Measurements from ENCODE around the gene SAMD4B. TPM values are rescaled to one million over a fixed set of nuclear protein-coding genes. Genes with fewer than 3 reads are reported as not detected.
A peak's percentile ranks its signal among the peaks of the same experiment; 100 is the strongest.

The SAMD4B gene
- polyA plus RNA-seq, 1 donor: 112 TPM

DNA sequence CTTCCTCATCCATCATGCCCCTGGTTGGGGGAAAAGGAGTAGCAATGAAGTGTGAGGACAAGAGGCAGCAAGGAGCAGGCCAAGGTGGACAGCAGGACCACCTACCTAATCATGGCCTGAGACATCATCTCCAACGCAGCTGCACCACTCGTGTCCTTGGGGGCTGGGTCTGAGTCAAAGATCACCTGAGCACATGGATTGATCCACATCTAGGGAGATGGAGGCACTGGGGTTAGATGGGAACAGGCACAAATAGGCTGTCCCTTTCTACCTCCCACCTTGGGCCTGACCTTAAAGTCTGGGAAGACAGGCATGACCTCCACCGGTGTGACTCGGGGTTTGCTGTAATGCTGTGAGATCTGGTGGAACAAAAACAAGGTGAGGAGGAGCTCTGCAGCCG is 46.4 kb downstream of the SAMD4B start:
- DNase-seq: no peak

DNA sequence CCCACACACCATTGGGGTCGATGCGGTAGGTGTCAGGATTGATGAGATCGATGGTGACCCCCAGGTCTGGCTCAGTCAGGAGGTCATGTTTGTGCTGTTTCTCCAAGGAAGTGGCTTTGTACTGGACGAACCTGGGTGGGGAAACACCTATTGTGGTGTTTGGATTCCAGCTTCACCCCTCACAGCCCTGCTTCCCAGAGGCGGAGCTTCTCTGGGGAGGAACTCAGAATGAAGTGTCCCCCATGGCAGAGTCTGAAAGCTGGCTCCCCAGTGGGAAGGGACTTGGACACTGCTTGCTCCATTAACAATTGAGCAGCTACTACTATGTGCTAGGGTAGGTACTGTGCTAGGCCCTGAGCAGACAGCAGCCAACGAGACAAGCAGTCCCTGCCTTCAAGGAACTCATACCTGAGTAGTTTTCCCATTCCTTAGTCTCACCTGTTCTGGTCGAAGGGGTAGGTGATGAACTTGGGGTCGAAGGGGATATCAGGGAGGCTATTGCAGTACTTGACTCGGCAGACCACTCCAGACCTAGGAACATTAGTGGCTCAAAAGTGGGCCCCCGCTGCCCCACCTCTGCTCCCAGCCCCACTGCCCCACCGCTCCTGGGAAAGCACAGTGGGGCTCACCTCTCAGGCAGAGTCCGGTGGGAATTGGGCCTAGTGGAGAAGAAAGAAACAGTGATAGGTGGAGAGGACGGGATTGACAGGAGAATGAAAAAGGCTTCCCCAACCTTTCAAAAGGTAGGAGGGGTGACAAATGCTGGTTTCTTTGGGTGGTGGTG is 47.6 kb downstream of the SAMD4B start:
- DNase-seq: no peak

DNA sequence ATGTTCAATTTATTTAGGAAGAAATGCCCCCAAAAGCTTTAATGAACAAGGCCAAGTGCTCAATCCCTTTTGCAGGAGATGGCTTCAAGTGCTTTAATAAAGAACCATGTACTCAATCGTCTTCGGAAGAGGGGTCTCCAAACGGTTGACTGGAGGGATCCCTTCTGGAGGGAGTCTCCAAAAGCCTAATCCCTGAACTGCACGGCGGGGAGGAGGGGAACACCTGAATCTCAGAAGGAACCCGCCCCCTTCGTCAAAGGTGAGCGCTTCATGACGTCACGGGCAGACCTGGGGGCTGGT is 48.2 kb downstream of the SAMD4B start:
- DNase-seq: no peak

- DNase-seq: peak; percentile 100
These were observed 48.7 kb downstream of the SAMD4B start, which contains the start of the genes MED29 and PAF1 for GRCh38 chr19:39390751-39391437. MED29 (plus strand) TSS chr19:39391378; CDS start chr19:39391423, 45 bp downstream. PAF1 (minus strand) TSS chr19:39391106; CDS start chr19:39390864, 242 bp downstream.

GRCh38 chr19:39397360-39398296 is 55.4 kb downstream of the SAMD4B start:
- DNase-seq: no peak

DNA sequence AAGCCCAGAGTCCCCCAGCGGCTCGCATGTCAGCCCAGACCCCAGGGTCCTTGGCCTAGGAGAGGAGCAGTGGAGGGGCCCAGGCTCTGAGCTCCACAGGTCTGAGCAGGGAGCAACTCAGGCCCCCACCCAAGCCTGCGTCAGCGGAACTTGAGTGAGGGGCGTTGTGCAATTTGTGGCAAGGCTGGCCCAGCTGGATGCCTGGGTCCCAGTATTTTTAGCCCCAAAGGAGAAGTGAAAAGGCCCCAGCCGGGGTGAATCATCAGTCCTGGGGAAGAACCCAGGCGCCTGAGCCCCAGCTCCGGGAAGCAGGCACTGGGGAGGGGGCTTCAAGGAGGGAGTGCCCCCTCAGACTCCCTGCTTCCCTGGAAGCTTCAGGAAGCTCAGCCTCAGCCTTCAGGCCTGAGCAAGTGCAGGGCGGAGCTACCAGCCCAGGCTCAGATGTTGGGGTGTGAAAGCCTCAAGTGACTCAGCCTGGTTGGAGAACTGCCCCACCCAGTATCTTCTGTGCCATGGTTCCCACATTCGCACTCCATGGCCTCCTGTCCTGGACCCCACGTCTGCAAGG is 56.2 kb downstream of the SAMD4B start:
- DNase-seq: no peak

GRCh38 chr19:39399668-39400050 is 57.4 kb downstream of the SAMD4B start:
- no peak for DNase-seq

DNA sequence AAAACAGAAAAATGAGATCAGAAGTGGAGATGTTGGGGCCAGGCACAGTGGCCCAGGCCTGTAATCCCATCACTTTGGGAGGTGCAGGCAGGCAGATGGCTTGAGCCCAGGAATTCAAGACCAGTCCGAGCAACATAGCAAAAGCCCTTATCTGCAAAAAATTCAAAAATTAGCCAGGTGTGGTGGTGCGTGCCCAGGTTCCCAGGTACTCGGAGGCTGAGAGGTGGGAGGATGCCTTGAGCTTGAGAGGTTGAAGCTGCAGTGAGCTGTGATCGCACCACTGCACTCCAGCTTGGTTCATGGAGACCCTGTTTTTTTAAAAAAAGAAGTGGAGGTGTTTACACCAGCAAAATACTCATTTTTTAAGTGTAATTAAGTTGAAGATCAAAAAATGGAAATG is 57.8 kb downstream of the SAMD4B start:
- DNase-seq: no peak

GRCh38 chr19:39401070-39401548 is 58.9 kb downstream of the SAMD4B start:
- no peak for DNase-seq

- DNase-seq: no peak
These were observed 59.5 kb downstream of the SAMD4B start for GRCh38 chr19:39401549-39402345.

GRCh38 chr19:39402346-39403300 is 60.4 kb downstream of the SAMD4B start:
- peak; percentile 93 for DNase-seq

GRCh38 chr19:39403331-39404312 is 61.4 kb downstream of the SAMD4B start:
- DNase-seq: peak; percentile 92

- no peak for DNase-seq
These were observed 63.2 kb downstream of the SAMD4B start for GRCh38 chr19:39405261-39405957.

DNA sequence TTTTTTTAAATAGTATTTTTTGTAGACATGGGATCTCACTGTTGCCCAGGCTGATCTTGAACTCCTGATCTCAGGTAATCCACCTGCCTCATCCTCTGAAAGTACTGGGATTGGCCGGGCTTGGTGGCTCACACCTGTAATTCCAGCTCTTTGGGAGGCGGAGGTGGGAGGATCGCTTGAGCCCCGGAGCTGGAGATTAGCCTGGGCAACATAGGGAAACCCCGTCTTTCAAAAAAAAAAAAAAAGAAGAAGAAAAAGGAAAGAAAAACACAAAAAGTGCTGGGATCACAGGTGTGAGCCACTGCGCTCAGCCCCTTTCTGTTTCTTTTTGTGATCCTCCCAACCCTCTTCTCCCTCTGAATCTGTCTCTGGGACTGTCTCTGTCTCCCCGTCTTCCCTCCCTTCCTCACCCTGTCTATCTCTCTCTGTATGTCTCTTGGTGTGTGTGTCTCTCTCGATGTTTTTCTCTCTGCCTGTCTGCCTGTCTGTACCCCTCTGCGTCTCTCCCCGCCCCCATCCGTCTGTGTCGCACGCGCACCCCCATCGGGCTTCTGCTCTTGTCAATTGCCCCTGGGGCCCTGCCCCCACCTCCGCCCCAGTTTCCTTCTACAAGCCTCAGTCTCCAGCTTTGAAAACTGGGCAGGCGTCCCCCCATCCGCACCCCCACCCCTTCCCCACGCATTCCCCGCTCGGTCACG is 63.9 kb downstream of the SAMD4B start:
- DNase-seq: no peak

DNA sequence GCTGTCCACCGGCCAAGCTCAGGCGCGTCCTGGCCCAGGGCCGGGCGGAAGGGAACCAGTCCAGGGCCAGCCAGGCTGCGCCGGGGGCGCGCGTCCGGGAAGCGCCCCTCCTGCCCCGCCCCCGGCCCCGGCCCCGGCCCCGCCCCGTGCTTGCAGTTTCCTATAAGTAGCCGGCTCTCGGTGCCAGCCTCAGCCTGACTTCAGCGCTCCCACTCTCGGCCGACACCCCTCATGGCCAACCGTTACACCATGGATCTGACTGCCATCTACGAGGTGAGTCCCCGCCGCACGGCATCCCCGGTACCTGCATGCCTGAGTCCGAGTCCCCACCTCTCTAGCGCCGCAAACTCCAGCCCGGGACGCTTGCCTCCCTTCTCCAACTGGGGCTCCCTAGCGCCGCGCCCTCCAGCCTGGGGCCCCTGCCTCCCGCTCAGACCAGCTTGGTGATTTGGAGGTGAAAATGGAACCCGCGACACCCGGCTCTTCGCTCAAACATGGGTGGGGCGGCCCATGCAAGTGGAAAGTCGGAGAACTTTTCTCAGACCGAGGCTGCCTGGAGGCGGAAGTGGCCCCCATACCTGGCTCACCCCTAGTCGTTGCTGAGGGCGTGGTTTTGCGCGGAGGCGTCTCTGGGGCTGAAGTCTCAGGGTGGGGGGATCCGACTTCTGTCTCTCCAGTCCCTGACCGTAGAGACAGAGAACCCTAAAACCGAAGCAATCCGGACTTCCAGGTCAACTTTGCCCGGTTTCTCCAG is 64.6 kb downstream of the SAMD4B start, which contains the start of gene ZFP36:
Gene ZFP36 (plus strand): TSS at position 192 of the 754 bp plus-strand sequence. CDS start 58 bp downstream, at position 250.
- DNase-seq: peak; percentile 79

DNA sequence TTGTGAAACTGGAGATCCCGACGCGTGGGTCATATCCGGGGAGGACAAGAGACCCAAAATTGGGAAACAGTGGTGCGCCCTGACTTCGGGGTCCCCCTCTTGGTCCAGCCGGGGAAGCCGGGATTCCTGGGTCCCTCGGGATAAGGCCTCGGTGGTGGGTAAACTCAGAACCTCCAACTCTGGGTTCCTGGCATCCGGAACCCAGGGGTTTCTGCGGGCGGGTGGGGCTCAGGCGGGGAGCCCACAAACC is 65.1 kb downstream of the SAMD4B start:
- DNase-seq: no peak

Measured in left kidney (tissue), 2 donors.